Measurements from ENCODE around the gene CKAP5.
"Not testable (repeated sequence)": the region's sequence is repeated elsewhere in the genome, so short reads cannot be mapped to it uniquely, and the experiment has no call there.

Gene CKAP5

GRCh38 chr11:46729110-46730027 is 116.7 kb downstream of the CKAP5 start:
- in situ Hi-C loops (cut with HindIII; ENCODE audit: low sequenced_read_pairs) = no loop called here

- in situ Hi-C loops (cut with HindIII; ENCODE audit: low sequenced_read_pairs) = no loop called here
Observed at GRCh38 chr11:46728659-46729040, 117.4 kb downstream of the CKAP5 start.

GRCh38 chr11:46727952-46728658 is 118.0 kb downstream of the CKAP5 start:
- in situ Hi-C loops (cut with HindIII; ENCODE audit: low sequenced_read_pairs) = no loop called here

GRCh38 chr11:46726206-46726862 is 119.7 kb downstream of the CKAP5 start:
- in situ Hi-C loops (cut with HindIII; ENCODE audit: low sequenced_read_pairs) = no loop called here

GRCh38 chr11:46725338-46726205 is 120.5 kb downstream of the CKAP5 start:
- in situ Hi-C loops (cut with HindIII; ENCODE audit: low sequenced_read_pairs) = no loop called here

GRCh38 chr11:46724088-46724487 is 122.0 kb downstream of the CKAP5 start:
- in situ Hi-C loops (cut with HindIII; ENCODE audit: low sequenced_read_pairs) = no loop called here

- in situ Hi-C loops (cut with HindIII; ENCODE audit: low sequenced_read_pairs) = no loop called here
Observed at GRCh38 chr11:46723359-46723680, 122.8 kb downstream of the CKAP5 start.

- in situ Hi-C loops (cut with HindIII; ENCODE audit: low sequenced_read_pairs) = no loop called here
Observed at GRCh38 chr11:46722566-46723358, 123.3 kb downstream of the CKAP5 start.

GRCh38 chr11:46721286-46721685 is 124.8 kb downstream of the CKAP5 start:
- in situ Hi-C loops (cut with HindIII; ENCODE audit: low sequenced_read_pairs) = no loop called here

- in situ Hi-C loops (cut with HindIII; ENCODE audit: low sequenced_read_pairs) = no loop called here
Observed at GRCh38 chr11:46719543-46720218, 126.4 kb downstream of the CKAP5 start.

GRCh38 chr11:46719048-46719542 is 127.0 kb downstream of the CKAP5 start, which contains the start of gene F2:
F2 (plus strand) TSS chr11:46719213; CDS start chr11:46719236, 23 bp downstream.
- in situ Hi-C loops (cut with HindIII; ENCODE audit: low sequenced_read_pairs) = no loop called here

GRCh38 chr11:46718155-46719019 is 127.7 kb downstream of the CKAP5 start:
- in situ Hi-C loops (cut with HindIII; ENCODE audit: low sequenced_read_pairs) = no loop called here

- in situ Hi-C loops (cut with HindIII; ENCODE audit: low sequenced_read_pairs) = not testable (repeated sequence)
Observed at GRCh38 chr11:46717825-46718154, 128.3 kb downstream of the CKAP5 start.

- in situ Hi-C loops (cut with HindIII; ENCODE audit: low sequenced_read_pairs) = no loop called here
Observed at GRCh38 chr11:46712874-46713576, 133.1 kb downstream of the CKAP5 start.

GRCh38 chr11:46711303-46711702 is 134.8 kb downstream of the CKAP5 start:
- in situ Hi-C loops (cut with HindIII; ENCODE audit: low sequenced_read_pairs) = no loop called here

- in situ Hi-C loops (cut with HindIII; ENCODE audit: low sequenced_read_pairs) = no loop called here
Observed at GRCh38 chr11:46710821-46711269, 135.2 kb downstream of the CKAP5 start.

- in situ Hi-C loops (cut with HindIII; ENCODE audit: low sequenced_read_pairs) = not testable (repeated sequence)
Observed at GRCh38 chr11:46709351-46709750, 136.7 kb downstream of the CKAP5 start.

- in situ Hi-C loops (cut with HindIII; ENCODE audit: low sequenced_read_pairs) = no loop called here
Observed at GRCh38 chr11:46706886-46707285, 139.2 kb downstream of the CKAP5 start.
